Measurements from ENCODE around the gene LCN12.
A peak's percentile ranks its signal among the peaks of the same experiment; 100 is the strongest.

The LCN12 gene

GRCh38 chr9:136951541-136952320 is at the start of gene LCN12:
Gene LCN12, plus strand, starts transcription at chr9:136952273. Its CDS starts 55 bp downstream, at chr9:136952328.
- Histone ChIP-seq H3K27ac (ENCODE audit: low read length) (no peak within 1 kb of the TSS), H3K9ac (ENCODE audit: low read length in 2 of 2) (no peak within 1 kb of the TSS), H3K4me1 (ENCODE audit: control insufficient read depth, insufficient read depth, low read length) (peaks cover 20% of the 10 kb centered on the region), H3K4me3 (ENCODE audit: low read length in 2 of 2) (no peak within 1 kb of the TSS), H3K9me3 (ENCODE audit: control insufficient read depth in 2 of 2, low read length in 2 of 2) (no peaks in the 10 kb centered on the region), H3K36me3 (ENCODE audit: control insufficient read depth in 2 of 2, insufficient read depth in 2 of 2, low read length in 2 of 2) (no peaks in the 10 kb centered on the region), H3K27me3 (ENCODE audit: control insufficient read depth in 1 of 2, insufficient read depth in 2 of 2, low read length in 2 of 2) (no peaks in the 10 kb centered on the region)

GRCh38 chr9:136903041-136903554 is 49.0 kb upstream of the LCN12 start:
- Histone ChIP-seq H3K27me3 (ENCODE audit: control insufficient read depth in 1 of 2, insufficient read depth in 2 of 2, low read length in 2 of 2) (no peaks in the 10 kb centered on the region), H3K9me3 (ENCODE audit: control insufficient read depth in 2 of 2, low read length in 2 of 2) (no peaks in the 10 kb centered on the region), H3K36me3 (ENCODE audit: control insufficient read depth in 2 of 2, insufficient read depth in 2 of 2, low read length in 2 of 2) (peaks cover 8 to 22% of the 10 kb centered on the region in 2 donors), H3K27ac (ENCODE audit: low read length) (peak overlapping the region; percentile 75), H3K4me3 (ENCODE audit: low read length in 2 of 2) (peak overlapping the region in 1 of 2 donors; percentile 55), H3K4me1 (ENCODE audit: control insufficient read depth, insufficient read depth, low read length) (peaks cover 33% of the 10 kb centered on the region), H3K9ac (ENCODE audit: low read length in 2 of 2) (peak overlapping the region in 1 of 2 donors; percentile 32)

- no peak overlapping the region for H3K27ac ChIP-seq (ENCODE audit: low read length)
- peaks cover 0 to 16% of the 10 kb centered on the region in 2 donors for H3K36me3 ChIP-seq (ENCODE audit: control insufficient read depth in 2 of 2, insufficient read depth in 2 of 2, low read length in 2 of 2)
- H3K4me3 ChIP-seq (ENCODE audit: low read length in 2 of 2) = no peak overlapping the region
- peaks cover 22% of the 10 kb centered on the region for H3K4me1 ChIP-seq (ENCODE audit: control insufficient read depth, insufficient read depth, low read length)
- no peak overlapping the region for H3K9ac ChIP-seq (ENCODE audit: low read length in 2 of 2)
- no peaks in the 10 kb centered on the region for H3K27me3 ChIP-seq (ENCODE audit: control insufficient read depth in 1 of 2, insufficient read depth in 2 of 2, low read length in 2 of 2)
- no peaks in the 10 kb centered on the region for H3K9me3 ChIP-seq (ENCODE audit: control insufficient read depth in 2 of 2, low read length in 2 of 2)
Measured at GRCh38 chr9:136906266-136906665, 45.8 kb upstream of the LCN12 start.

- Histone ChIP-seq H3K9me3 (ENCODE audit: control insufficient read depth in 2 of 2, low read length in 2 of 2) (no peaks in the 10 kb centered on the region), H3K27ac (ENCODE audit: low read length) (no peak overlapping the region), H3K4me1 (ENCODE audit: control insufficient read depth, insufficient read depth, low read length) (peaks cover 12% of the 10 kb centered on the region), H3K9ac (ENCODE audit: low read length in 2 of 2) (no peak overlapping the region), H3K36me3 (ENCODE audit: control insufficient read depth in 2 of 2, insufficient read depth in 2 of 2, low read length in 2 of 2) (peaks cover 0 to 16% of the 10 kb centered on the region in 2 donors), H3K27me3 (ENCODE audit: control insufficient read depth in 1 of 2, insufficient read depth in 2 of 2, low read length in 2 of 2) (no peaks in the 10 kb centered on the region), H3K4me3 (ENCODE audit: low read length in 2 of 2) (no peak overlapping the region)
Measured at GRCh38 chr9:136907011-136907914, 44.8 kb upstream of the LCN12 start.

GRCh38 chr9:136910197-136910900 is 41.7 kb upstream of the LCN12 start:
- no peaks in the 10 kb centered on the region for H3K4me1 ChIP-seq (ENCODE audit: control insufficient read depth, insufficient read depth, low read length)
- no peaks in the 10 kb centered on the region for H3K9me3 ChIP-seq (ENCODE audit: control insufficient read depth in 2 of 2, low read length in 2 of 2)
- H3K36me3 ChIP-seq (ENCODE audit: control insufficient read depth in 2 of 2, insufficient read depth in 2 of 2, low read length in 2 of 2) = peaks cover 0 to 22% of the 10 kb centered on the region in 2 donors
- no peak overlapping the region for H3K27ac ChIP-seq (ENCODE audit: low read length)
- no peak overlapping the region for H3K9ac ChIP-seq (ENCODE audit: low read length in 2 of 2)
- no peak overlapping the region for H3K4me3 ChIP-seq (ENCODE audit: low read length in 2 of 2)
- no peaks in the 10 kb centered on the region for H3K27me3 ChIP-seq (ENCODE audit: control insufficient read depth in 1 of 2, insufficient read depth in 2 of 2, low read length in 2 of 2)

- Histone ChIP-seq H3K27me3 (ENCODE audit: control insufficient read depth in 1 of 2, insufficient read depth in 2 of 2, low read length in 2 of 2) (no peaks in the 10 kb centered on the region), H3K9ac (ENCODE audit: low read length in 2 of 2) (no peak overlapping the region), H3K27ac (ENCODE audit: low read length) (no peak overlapping the region), H3K4me3 (ENCODE audit: low read length in 2 of 2) (no peak overlapping the region), H3K4me1 (ENCODE audit: control insufficient read depth, insufficient read depth, low read length) (no peaks in the 10 kb centered on the region), H3K9me3 (ENCODE audit: control insufficient read depth in 2 of 2, low read length in 2 of 2) (no peaks in the 10 kb centered on the region), H3K36me3 (ENCODE audit: control insufficient read depth in 2 of 2, insufficient read depth in 2 of 2, low read length in 2 of 2) (peaks cover under 1 to 25% of the 10 kb centered on the region in 2 donors)
Measured at GRCh38 chr9:136910901-136911245, 41.2 kb upstream of the LCN12 start.

- no peak overlapping the region for H3K9ac ChIP-seq (ENCODE audit: low read length in 2 of 2)
- H3K27ac ChIP-seq (ENCODE audit: low read length) = no peak overlapping the region
- no peak overlapping the region for H3K4me3 ChIP-seq (ENCODE audit: low read length in 2 of 2)
- peaks cover 3 to 26% of the 10 kb centered on the region in 2 donors for H3K36me3 ChIP-seq (ENCODE audit: control insufficient read depth in 2 of 2, insufficient read depth in 2 of 2, low read length in 2 of 2)
- H3K9me3 ChIP-seq (ENCODE audit: control insufficient read depth in 2 of 2, low read length in 2 of 2) = no peaks in the 10 kb centered on the region
- H3K27me3 ChIP-seq (ENCODE audit: control insufficient read depth in 1 of 2, insufficient read depth in 2 of 2, low read length in 2 of 2) = no peaks in the 10 kb centered on the region
- no peaks in the 10 kb centered on the region for H3K4me1 ChIP-seq (ENCODE audit: control insufficient read depth, insufficient read depth, low read length)
Measured at GRCh38 chr9:136913701-136914438, 38.2 kb upstream of the LCN12 start.

- Histone ChIP-seq H3K27ac (ENCODE audit: low read length) (no peak overlapping the region), H3K4me1 (ENCODE audit: control insufficient read depth, insufficient read depth, low read length) (no peaks in the 10 kb centered on the region), H3K9ac (ENCODE audit: low read length in 2 of 2) (no peak overlapping the region), H3K4me3 (ENCODE audit: low read length in 2 of 2) (no peak overlapping the region), H3K36me3 (ENCODE audit: control insufficient read depth in 2 of 2, insufficient read depth in 2 of 2, low read length in 2 of 2) (peaks cover 8 to 36% of the 10 kb centered on the region in 2 donors), H3K9me3 (ENCODE audit: control insufficient read depth in 2 of 2, low read length in 2 of 2) (no peaks in the 10 kb centered on the region), H3K27me3 (ENCODE audit: control insufficient read depth in 1 of 2, insufficient read depth in 2 of 2, low read length in 2 of 2) (no peaks in the 10 kb centered on the region)
Measured at GRCh38 chr9:136915632-136916329, 36.3 kb upstream of the LCN12 start.

GRCh38 chr9:136916330-136917184 is 35.5 kb upstream of the LCN12 start:
- H3K4me1 ChIP-seq (ENCODE audit: control insufficient read depth, insufficient read depth, low read length) = no peaks in the 10 kb centered on the region
- H3K27ac ChIP-seq (ENCODE audit: low read length) = no peak overlapping the region
- H3K27me3 ChIP-seq (ENCODE audit: control insufficient read depth in 1 of 2, insufficient read depth in 2 of 2, low read length in 2 of 2) = no peaks in the 10 kb centered on the region
- H3K9me3 ChIP-seq (ENCODE audit: control insufficient read depth in 2 of 2, low read length in 2 of 2) = no peaks in the 10 kb centered on the region
- peaks cover 12 to 38% of the 10 kb centered on the region in 2 donors for H3K36me3 ChIP-seq (ENCODE audit: control insufficient read depth in 2 of 2, insufficient read depth in 2 of 2, low read length in 2 of 2)
- H3K9ac ChIP-seq (ENCODE audit: low read length in 2 of 2) = no peak overlapping the region
- H3K4me3 ChIP-seq (ENCODE audit: low read length in 2 of 2) = no peak overlapping the region

Data from stomach smooth muscle (tissue), 2 donors.